Endodermal cell (in vitro differentiated cells): ENCODE data around the gene IGFBP3. TPM values are rescaled to one million over a fixed set of nuclear protein-coding genes. Genes with fewer than 3 reads are reported as not detected.
A peak's percentile ranks its signal among the peaks of the same experiment; 100 is the strongest.

Source experiments
- DNase-seq: peaks from one replicate; pipeline ENCODE4 v3.0.0-alpha.2; 2017
- H3K27ac ChIP-seq: 2 replicates; pipeline ENCODE4 v1.5.1; 2013; ENCODE audit warnings: mild to moderate bottlenecking, low read depth, low read length, moderate library complexity
- H3K27me3 ChIP-seq: 2 replicates; pipeline ENCODE4 v1.6.1; 2013; ENCODE audit warnings: mild to moderate bottlenecking, low read length, moderate library complexity; ENCODE audit not compliant: insufficient read depth, control insufficient read depth, poor library complexity, severe bottlenecking
- H3K36me3 ChIP-seq: 2 replicates; pipeline ENCODE4 v1.7.0; 2013; ENCODE audit warnings: mild to moderate bottlenecking, low read length, moderate library complexity; ENCODE audit not compliant: control insufficient read depth, insufficient read depth
- H3K4me1 ChIP-seq: one replicate; pipeline ENCODE4 v1.7.0; 2013; ENCODE audit warnings: low read length; ENCODE audit not compliant: control insufficient read depth, insufficient read depth
- H3K4me3 ChIP-seq: 2 replicates; pipeline ENCODE4 v1.5.1; 2013; ENCODE audit warnings: mild to moderate bottlenecking, low read length, moderate library complexity
- H3K9ac ChIP-seq: 2 replicates; pipeline ENCODE4 v1.6.1; 2013; ENCODE audit warnings: mild to moderate bottlenecking, low read length, moderate library complexity; ENCODE audit not compliant: poor library complexity, severe bottlenecking; ENCODE audit errors: extremely low read depth
- H3K9me3 ChIP-seq: 2 replicates; pipeline ENCODE4 v1.6.1; 2013; ENCODE audit warnings: mild to moderate bottlenecking, low read length, moderate library complexity; ENCODE audit not compliant: control insufficient read depth
- H3K27ac Mint-ChIP-seq: 2 replicates; pipeline ENCODE4 v1.8.0; 2020; ENCODE audit warnings: mixed read lengths
- H3K27me3 Mint-ChIP-seq: 2 replicates; pipeline ENCODE4 v1.8.0; 2021; ENCODE audit warnings: mild to moderate bottlenecking, mixed read lengths; ENCODE audit not compliant: insufficient read depth
- H3K36me3 Mint-ChIP-seq: 2 replicates; pipeline ENCODE4 v1.8.0; 2020; ENCODE audit warnings: low read depth, mixed read lengths
- H3K4me1 Mint-ChIP-seq: 2 replicates; pipeline ENCODE4 v1.8.0; 2020; ENCODE audit warnings: mixed read lengths
- H3K4me3 Mint-ChIP-seq: 2 replicates; pipeline ENCODE4 v1.8.0; 2020; ENCODE audit warnings: mild to moderate bottlenecking, moderate library complexity, mixed read lengths
- H3K9me3 Mint-ChIP-seq: 2 replicates; pipeline ENCODE4 v1.8.0; 2020; ENCODE audit warnings: mild to moderate bottlenecking, mixed read lengths
- CTCF ChIP-seq: fragments of 200-600 bp; sonication (generic); conservative IDR thresholded peaks from 2 replicates; pipeline ENCODE4 v1.5.0; 2021; ENCODE audit warnings: antibody characterized with exemption, mild to moderate bottlenecking
- WGBS, 2 experiments: methylation state at CpG; one replicate each; pipeline versions ENCODE4 v1.1.5 to v1.1.7; 2013; ENCODE audit warnings: missing lambda C conversion rate in 2 of 2, mixed read lengths in 1 of 2; ENCODE audit not compliant: insufficient coverage in 1 of 2, insufficient read length in 1 of 2; 5-methylcytosine and 5-hydroxymethylcytosine counted together
- total RNA-seq, 2 donors: library from RNA; stranded (reverse); fragmentation: NEBNext Ultra II Directional in 1 of 2; extraction: Animal tissue kit (Norgen Biotek cat#: 25700) in 1 of 2; gene quantifications; 2 replicates in 1 of 2; 3 replicates in 1 of 2; pipeline ENCODE4 v1.2.1, GENCODE V29; 2021

IGFBP3 gene
- total RNA-seq, 2 donors from 2014 or later = 7.4 to 20.3 TPM

- no peak overlapping the region for H3K4me3 Mint-ChIP-seq
- no peaks in the 10 kb centered on the region for H3K36me3 Mint-ChIP-seq
- peak; percentile 89 for TF ChIP-seq CTCF
- Histone ChIP-seq H3K27me3 (no peaks in the 10 kb centered on the region), H3K36me3 (no peaks in the 10 kb centered on the region), H3K9me3 (no peaks in the 10 kb centered on the region), H3K4me1 (no peaks in the 10 kb centered on the region), H3K9ac (no peak overlapping the region), H3K4me3 (no peak overlapping the region), H3K27ac (no peak overlapping the region)
- DNase-seq = peak; percentile 84
- H3K27me3 Mint-ChIP-seq = peaks cover 3% of the 10 kb centered on the region
- no peak overlapping the region for H3K27ac Mint-ChIP-seq
- peaks cover 4% of the 10 kb centered on the region for H3K9me3 Mint-ChIP-seq
- no peaks in the 10 kb centered on the region for H3K4me1 Mint-ChIP-seq
- 73 to 76% methylated on average over 5 to 10 of the region's 10 CpGs for WGBS, 2 experiments
Observed at GRCh38 chr7:45872116-45873034, 48.7 kb downstream of the IGFBP3 start.

- no peaks in the 10 kb centered on the region for H3K4me1 Mint-ChIP-seq
- 89% methylated on average over 4 of the region's 4 CpGs; no CpG with 5 or more reads in 1 of the 2 experiments for WGBS, 2 experiments
- H3K4me1 ChIP-seq = no peaks in the 10 kb centered on the region
Observed at GRCh38 chr7:45869426-45869825, 51.6 kb downstream of the IGFBP3 start.

GRCh38 chr7:45867471-45867870, 53.6 kb downstream of the IGFBP3 start:
- DNase-seq = no peak
- Histone ChIP-seq H3K4me3 (no peak overlapping the region), H3K27me3 (no peaks in the 10 kb centered on the region), H3K4me1 (no peaks in the 10 kb centered on the region), H3K36me3 (no peaks in the 10 kb centered on the region), H3K27ac (no peak overlapping the region), H3K9ac (no peak overlapping the region), H3K9me3 (no peaks in the 10 kb centered on the region)
- Mint-ChIP-seq H3K4me1 (no peaks in the 10 kb centered on the region), H3K36me3 (no peaks in the 10 kb centered on the region), H3K27me3 (peaks cover 3% of the 10 kb centered on the region), H3K27ac (no peak overlapping the region), H3K9me3 (no peaks in the 10 kb centered on the region), H3K4me3 (no peak overlapping the region)
- TF ChIP-seq CTCF = no peak
- 96 to 100% methylated on average over 1 to 2 of the region's 2 CpGs for WGBS, 2 experiments

More at GRCh38 chr7:45869426-45869825, 51.6 kb downstream of the IGFBP3 start:
- DNase-seq = no peak
- Histone ChIP-seq H3K27ac (no peak overlapping the region), H3K9me3 (no peaks in the 10 kb centered on the region), H3K9ac (no peak overlapping the region), H3K4me3 (no peak overlapping the region), H3K27me3 (no peaks in the 10 kb centered on the region), H3K36me3 (no peaks in the 10 kb centered on the region)
- Mint-ChIP-seq H3K27ac (no peak overlapping the region), H3K27me3 (peaks cover 3% of the 10 kb centered on the region), H3K9me3 (no peaks in the 10 kb centered on the region), H3K36me3 (no peaks in the 10 kb centered on the region), H3K4me3 (no peak overlapping the region)
- TF ChIP-seq CTCF = no peak
